GM19452 (cell line): Measurements from ENCODE around the gene MFAP2.
"Not testable (repeated sequence)": the region's sequence is repeated elsewhere in the genome, so short reads cannot be mapped to it uniquely, and the experiment has no call there.

Experiments
- ATAC-seq: cut with Tn5 transposase; IDR thresholded peaks from one replicate; pipeline ENCODE4 v1.9.1; 2021; ENCODE audit not compliant: unreplicated experiment

The MFAP2 gene

DNA sequence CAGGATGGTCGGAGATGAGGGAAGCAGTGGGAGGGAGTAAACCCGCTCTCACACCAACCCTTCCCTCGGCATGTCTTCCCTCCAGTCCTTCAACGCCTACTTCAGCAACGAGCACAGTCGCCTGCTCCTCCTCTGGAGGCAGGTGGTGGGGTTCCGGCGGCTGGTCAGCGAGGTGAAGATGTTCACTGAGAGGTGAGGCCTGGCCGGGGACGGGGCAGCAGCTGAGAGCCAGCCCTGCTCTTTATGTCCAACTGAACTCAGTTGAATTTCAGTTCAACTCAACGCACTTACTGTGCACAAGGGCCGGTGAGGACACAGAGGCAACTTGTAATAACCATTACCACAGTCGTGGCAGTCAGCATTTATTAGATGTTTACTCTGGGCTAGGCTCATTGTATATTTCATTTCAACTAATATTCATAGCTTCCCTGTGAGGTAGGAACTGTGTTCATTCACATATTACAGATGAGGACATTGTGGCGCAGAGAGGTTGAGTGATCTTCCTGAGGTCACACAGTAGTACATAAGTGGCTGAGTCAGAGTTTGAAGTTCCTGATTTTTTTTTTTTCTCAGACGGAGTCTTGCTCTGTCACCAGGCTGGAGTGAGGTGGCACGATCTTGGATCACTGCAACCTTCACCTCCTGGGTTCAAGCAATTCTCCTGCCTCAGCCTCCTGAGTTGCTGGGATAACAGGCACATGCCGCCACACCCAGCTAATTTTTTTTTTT lies 49.0 kb downstream of the MFAP2 start:
- not testable (repeated sequence) for ATAC-seq

DNA sequence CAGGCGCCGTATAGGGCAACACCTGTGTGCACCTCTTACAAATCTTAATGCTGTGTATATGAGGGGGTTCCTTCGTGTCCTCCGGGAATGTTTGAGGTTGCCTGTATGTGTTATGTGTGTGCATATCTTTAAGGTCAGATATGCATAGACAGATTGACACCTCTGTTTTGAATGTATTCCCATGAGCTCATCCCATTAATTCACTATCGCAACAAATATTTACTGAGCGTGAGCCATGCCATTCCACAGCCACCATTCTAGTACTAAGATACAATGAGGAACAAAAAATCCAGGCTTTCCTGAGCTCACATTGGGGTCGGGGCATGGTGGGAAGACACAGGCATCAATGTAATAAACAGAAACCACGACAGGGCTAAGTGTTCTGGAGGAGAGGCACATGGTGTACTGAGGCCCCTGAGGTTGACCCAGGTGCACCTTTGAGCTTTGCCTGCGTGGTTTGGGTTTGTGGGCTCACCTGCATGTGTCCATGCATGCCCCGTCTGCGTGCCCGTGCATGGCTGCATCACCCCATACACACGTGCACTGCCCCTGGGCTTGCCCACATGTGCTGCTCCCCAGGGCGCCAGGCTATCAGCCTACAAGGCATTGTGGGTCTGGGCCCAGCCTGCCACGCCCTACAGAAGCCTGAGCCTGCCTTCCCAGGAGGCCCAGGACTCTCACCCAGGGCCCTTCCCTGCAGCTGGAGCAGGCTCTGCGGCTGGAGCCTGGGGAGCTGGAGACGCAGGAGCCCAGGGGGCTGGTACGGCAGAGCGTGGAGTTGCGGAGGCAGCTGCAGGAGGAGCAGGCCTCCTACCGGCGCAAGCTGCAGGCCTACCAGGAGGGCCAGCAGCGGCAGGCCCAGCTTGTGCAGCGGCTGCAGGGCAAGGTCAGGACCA lies 51.0 kb downstream of the MFAP2 start:
- ATAC-seq, result not testable (repeated sequence)

DNA sequence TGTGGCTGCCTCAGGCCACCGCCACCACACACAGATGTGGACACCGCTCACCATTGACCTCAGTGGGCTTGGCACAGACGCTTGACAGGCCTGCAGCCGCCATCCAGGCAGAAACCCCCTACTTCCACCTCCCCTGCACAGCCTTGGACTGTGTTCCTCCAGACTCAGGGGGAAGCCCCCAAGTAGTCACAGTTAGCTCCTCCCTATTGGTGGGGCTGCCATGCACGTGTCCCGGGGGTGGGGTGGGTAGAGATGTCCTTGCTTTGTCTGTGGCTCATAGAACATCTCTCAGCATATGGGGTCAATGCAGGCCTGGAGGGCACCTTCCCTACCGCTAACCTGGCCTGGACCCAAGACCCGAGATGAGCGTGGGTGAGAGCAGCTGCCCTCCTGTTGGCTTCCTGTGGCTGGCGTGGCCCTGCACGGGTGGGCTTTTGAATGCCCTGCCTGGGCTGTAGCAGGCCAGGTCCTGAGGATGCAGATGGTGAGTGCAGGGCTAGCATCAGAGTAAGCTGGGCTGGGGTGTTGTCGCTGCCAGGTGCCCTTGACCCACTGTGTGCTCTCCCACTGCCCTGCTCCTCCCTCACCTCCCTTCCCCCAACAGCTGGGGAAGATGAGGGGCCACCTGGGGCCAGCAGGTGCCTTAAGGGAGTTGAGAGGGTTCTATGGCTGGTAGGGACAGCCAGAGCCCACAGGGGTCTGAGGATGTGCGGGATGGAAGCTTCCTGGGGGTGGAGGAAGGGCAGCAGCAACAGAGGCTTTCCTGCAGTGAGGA lies 52.5 kb downstream of the MFAP2 start:
- no peak for ATAC-seq

DNA sequence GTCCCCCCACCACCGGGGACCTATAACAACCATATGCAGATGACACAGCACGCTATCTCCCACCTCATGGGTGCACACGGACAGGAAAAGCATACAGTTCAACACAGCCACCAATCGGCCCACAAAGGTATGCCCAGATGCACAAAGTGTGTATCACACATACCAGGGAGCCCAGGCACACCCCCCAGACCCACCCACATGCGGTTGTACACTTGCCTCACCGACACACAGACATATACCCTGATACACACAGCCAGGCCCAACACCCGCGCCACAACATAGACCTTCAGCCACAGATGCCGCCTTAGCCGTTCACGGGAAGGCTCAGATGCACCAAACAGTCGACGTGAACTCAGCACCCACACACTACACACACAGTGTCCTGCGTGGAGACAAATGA lies 53.2 kb downstream of the MFAP2 start:
- no peak for ATAC-seq

DNA sequence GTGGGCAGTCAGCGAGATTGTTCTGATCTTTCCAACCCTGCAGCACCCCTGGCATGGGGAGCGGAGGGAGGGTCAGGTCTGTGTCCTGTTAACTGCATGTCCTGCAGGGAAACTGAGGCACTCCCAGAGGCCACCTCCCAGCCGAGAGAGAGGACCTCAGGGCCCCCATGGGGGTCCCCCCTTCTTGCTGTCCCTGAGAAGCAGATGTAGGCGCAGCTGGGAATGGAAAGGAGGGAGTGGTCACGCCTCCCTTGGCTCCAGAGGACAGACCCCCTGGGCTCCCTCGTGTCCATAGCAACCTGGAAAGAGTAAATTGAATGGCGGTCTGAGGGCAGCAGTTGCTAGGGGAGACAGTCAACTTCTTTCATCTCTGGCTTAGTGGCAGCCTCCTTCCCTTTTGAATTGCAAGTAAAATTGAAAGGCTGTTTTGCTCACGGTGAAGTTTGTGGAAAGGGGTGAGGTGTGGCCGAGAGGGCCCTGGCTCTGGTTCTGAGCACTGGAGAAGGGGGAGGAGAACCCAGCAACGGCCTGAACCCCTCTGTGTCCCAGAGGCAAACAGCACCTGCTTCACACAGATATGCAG lies 53.8 kb downstream of the MFAP2 start:
- no peak for ATAC-seq

DNA sequence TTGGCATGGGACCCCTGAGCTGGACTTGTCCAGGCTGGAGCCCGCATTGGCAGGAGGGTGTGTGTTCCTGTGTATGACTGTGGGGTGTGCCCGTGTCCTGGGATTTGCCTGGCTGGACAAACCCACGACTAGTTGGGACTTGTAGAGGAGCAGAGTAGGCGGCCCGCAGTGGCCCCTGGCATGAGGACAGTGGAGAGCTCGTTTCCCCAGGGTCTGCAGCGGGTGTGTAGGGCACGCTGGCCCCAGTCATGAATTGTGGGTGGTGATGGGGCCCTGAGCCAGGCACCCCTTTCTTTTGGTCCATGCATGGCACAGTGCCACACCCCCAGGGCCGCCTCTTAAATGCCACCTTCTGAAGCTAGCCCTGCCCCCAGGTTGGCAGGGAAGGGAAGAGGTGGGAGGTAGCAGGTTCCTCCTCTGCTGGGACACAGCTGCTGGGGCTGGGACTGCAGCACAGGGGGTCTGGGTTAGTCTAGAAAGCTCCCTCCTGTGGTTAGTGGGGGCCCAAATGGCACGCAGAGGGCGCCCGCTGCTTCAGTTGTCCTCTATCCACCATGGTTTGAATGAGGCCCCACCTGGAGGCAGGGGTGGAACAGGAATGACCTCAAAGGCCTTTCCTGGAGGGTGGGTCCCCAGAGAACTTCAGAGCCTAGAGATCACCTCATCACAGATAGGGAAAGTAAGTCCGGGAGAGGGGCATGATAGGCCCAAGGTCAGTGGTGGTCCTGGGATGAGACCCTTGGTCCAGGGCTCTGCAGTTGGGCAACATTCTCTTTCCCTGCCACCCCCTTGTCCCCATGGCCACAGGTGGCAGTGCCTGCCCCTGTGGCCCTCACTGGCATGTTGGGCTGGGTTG lies 54.6 kb downstream of the MFAP2 start:
- ATAC-seq, result no peak

DNA sequence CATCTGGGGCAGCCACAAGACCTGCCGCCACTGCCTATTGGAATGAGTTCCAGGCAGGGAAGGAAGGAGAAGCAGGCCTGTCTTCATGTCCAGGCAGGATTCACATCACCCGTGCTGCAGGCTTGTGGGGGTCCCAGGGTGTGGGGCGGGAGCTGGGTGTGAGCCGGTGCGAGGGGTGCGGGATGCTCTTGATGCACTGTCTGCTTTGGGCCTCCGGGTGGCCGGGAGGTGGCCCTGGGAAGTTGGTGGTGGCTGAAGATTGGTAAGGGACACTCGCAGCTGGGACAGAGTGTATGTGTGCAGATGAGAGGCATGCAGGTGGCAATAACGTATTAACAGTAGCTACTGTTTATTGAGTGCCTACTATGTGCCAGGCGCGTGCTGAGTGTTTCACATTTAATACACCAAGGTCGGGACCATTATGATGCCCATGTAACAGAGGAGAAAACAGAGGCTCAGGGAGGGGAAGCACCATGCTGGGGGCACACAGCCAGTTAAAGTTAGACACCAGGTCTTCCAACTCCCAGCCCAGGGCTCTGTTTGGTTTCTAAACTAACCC lies 55.4 kb downstream of the MFAP2 start:
- ATAC-seq, result no peak
